HFFc6 (cell line): ENCODE data around the gene CD164L2. TPM values are rescaled to one million over a fixed set of nuclear protein-coding genes. Genes with fewer than 3 reads are reported as not detected.

Experiments used
- DNase-seq: peaks from one replicate; pipeline ENCODE4 v3.0.0-alpha.2; 2018
- H3K27ac Mint-ChIP-seq: 2 replicates; pipeline ENCODE4 v1.8.0; 2020; ENCODE audit warnings: mild to moderate bottlenecking, mixed read lengths
- H3K27me3 Mint-ChIP-seq: 2 replicates; pipeline ENCODE4 v1.8.0; 2021; ENCODE audit warnings: mild to moderate bottlenecking, moderate library complexity, mixed read lengths; ENCODE audit not compliant: insufficient read depth
- H3K36me3 Mint-ChIP-seq: 2 replicates; pipeline ENCODE4 v1.8.0; 2021; ENCODE audit warnings: low read depth, mixed read lengths
- H3K4me1 Mint-ChIP-seq: 2 replicates; pipeline ENCODE4 v1.8.0; 2020; ENCODE audit warnings: low read depth, mixed read lengths
- H3K4me3 Mint-ChIP-seq: 2 replicates; pipeline ENCODE4 v1.8.0; 2020; ENCODE audit warnings: mild to moderate bottlenecking, moderate library complexity, mixed read lengths
- H3K9me3 Mint-ChIP-seq: 2 replicates; pipeline ENCODE4 v1.8.0; 2020; ENCODE audit warnings: mild to moderate bottlenecking, mixed read lengths
- total RNA-seq, 6 experiments: library from RNA; stranded (reverse); fragmentation: NEBNext Ultra II Directional; extraction: Animal tissue kit (Norgen Biotek cat#: 25700); gene quantifications; 2 replicates in 1 of 6; 3 replicates in 5 of 6; pipeline ENCODE4 v1.2.3, GENCODE V29; 2021
- TF ChIP-seq, protein P1 (sequence below): fragments of 200-600 bp; sonication (generic); IDR thresholded peaks from 2 replicates; pipeline ENCODE4 v1.5.0; 2021; ENCODE audit warnings: antibody characterized with exemption, mild to moderate bottlenecking

The CD164L2 gene
- total RNA-seq, 6 experiments from 2014 or later: not detected

DNA sequence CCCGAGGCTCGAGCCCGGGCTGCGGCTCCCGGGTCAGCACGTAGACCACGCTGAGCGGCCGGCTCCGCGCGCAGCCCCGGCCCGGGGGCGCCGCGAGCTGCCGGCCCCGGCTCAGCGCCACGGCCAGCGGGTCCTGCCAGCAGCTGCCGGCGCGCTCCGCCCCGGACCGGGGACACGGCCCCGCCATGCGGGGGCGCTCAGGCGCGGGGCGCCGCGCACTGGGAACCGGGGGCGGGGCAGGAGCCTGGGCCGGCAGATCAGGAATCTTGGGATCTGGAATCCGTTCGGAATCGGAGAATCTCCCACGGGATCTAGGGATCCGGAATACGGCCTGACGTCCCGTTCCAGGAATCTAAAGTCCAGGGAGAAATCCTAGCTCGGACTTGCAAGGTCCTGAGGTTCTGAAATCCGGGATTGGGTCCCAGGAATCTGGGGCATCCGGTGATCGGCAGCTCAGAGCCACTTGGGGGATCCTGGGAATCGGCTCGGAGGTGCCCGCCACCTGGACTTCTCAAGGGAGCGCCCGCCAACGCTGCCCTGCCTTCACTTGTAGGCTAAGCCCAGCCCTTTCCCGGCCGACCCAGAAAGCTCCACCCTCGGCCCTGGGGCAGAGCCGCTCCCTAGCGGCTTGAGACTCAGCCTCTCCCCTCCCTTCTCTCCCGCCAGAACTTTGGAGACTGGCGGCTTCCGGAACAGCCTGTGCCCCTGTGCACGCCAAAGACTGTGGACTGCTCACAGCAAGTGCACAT lies 16.5 kb downstream of the CD164L2 start, which contains the start of gene MAP3K6:
TSS of gene MAP3K6 (minus strand) at position 551 of the 749 bp plus-strand sequence. CDS start at position 187, 364 bp downstream.
- peaks cover 2% of the 10 kb centered on the region for H3K27me3 Mint-ChIP-seq

DNA sequence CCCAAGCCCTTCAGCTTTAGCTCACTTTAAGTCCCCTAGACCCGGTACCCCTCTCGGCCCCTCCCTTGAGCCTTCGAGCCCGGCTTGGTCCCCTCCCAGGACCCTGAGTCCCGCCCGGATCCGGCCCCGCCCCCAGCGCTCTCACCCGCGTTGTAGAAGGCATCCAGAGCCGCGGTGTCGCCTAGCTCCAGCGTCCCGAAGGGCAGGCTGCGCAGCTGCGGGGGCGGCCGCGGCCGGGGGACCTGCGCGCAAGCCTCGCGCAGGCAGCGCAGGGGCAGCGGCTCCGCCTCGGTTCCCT lies 17.1 kb downstream of the CD164L2 start:
- Mint-ChIP-seq H3K36me3 (peaks cover 9% of the 10 kb centered on the region; the same call in 1 of the 2 replicates), H3K4me1 (peaks cover 19% of the 10 kb centered on the region), H3K27ac (peak overlapping the region; percentile 98), H3K4me3 (peak overlapping the region; percentile 92), H3K9me3 (no peaks in the 10 kb centered on the region), H3K27me3 (peaks cover 2% of the 10 kb centered on the region)
- DNase-seq: peak; percentile 53
- TF ChIP-seq, protein P1, sequence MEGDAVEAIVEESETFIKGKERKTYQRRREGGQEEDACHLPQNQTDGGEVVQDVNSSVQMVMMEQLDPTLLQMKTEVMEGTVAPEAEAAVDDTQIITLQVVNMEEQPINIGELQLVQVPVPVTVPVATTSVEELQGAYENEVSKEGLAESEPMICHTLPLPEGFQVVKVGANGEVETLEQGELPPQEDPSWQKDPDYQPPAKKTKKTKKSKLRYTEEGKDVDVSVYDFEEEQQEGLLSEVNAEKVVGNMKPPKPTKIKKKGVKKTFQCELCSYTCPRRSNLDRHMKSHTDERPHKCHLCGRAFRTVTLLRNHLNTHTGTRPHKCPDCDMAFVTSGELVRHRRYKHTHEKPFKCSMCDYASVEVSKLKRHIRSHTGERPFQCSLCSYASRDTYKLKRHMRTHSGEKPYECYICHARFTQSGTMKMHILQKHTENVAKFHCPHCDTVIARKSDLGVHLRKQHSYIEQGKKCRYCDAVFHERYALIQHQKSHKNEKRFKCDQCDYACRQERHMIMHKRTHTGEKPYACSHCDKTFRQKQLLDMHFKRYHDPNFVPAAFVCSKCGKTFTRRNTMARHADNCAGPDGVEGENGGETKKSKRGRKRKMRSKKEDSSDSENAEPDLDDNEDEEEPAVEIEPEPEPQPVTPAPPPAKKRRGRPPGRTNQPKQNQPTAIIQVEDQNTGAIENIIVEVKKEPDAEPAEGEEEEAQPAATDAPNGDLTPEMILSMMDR: no peak

More for the DNA sequence above, 16.5 kb downstream of the CD164L2 start, which contains the start of gene MAP3K6:
- no peaks in the 10 kb centered on the region for H3K9me3 Mint-ChIP-seq
- peak; percentile 70 for DNase-seq
- H3K27ac Mint-ChIP-seq: peak within 1 kb of the TSS; percentile 98
- TF ChIP-seq, protein P1: peak; percentile 60
- peaks cover 19% of the 10 kb centered on the region for H3K4me1 Mint-ChIP-seq
- peaks cover 9% of the 10 kb centered on the region; the same call in 1 of the 2 replicates for H3K36me3 Mint-ChIP-seq
- H3K4me3 Mint-ChIP-seq: peak within 1 kb of the TSS; percentile 92

DNA sequence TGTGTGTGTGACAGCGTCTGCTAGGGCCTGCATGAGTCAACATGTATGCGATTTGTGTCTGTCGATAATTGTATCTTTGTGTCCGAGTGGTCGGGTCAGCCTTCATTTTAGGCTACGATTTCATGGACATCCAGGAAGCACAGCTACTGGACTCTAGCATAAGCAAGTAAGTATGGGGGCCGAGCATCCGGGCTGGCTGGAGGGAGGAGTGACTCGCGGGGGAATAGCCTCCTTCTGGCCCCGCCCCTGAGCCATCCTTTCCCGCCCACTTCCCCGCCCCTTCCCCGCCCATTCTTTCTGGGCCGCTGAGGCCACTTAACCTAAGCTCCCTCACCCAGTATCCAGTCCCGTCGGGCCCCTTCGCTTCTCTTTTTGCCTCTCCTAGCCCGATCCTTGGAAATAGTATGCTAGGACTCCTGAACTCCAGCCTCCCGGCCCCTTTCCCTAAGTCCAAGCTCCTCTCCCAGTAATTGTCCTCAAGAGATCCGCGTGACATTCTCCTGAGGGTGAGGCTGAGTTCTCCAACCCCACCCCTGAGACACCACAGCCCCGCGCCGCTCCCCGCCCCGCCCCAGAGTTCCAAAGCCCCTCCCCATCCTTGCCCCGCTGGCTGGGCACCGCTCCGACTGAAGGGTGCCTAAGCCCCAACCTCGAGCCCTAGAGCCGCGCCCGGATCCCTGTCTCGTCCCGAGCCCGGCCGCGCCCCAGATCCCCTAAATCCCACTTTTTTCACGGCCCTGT lies 17.6 kb downstream of the CD164L2 start:
- Mint-ChIP-seq H3K36me3 (peaks cover 9% of the 10 kb centered on the region; the same call in 1 of the 2 replicates), H3K4me1 (peaks cover 19% of the 10 kb centered on the region), H3K9me3 (no peaks in the 10 kb centered on the region), H3K4me3 (peak overlapping the region; percentile 92), H3K27me3 (peaks cover 2% of the 10 kb centered on the region), H3K27ac (peak overlapping the region; percentile 98)
- TF ChIP-seq, protein P1: no peak
- DNase-seq: peak; percentile 83

DNA sequence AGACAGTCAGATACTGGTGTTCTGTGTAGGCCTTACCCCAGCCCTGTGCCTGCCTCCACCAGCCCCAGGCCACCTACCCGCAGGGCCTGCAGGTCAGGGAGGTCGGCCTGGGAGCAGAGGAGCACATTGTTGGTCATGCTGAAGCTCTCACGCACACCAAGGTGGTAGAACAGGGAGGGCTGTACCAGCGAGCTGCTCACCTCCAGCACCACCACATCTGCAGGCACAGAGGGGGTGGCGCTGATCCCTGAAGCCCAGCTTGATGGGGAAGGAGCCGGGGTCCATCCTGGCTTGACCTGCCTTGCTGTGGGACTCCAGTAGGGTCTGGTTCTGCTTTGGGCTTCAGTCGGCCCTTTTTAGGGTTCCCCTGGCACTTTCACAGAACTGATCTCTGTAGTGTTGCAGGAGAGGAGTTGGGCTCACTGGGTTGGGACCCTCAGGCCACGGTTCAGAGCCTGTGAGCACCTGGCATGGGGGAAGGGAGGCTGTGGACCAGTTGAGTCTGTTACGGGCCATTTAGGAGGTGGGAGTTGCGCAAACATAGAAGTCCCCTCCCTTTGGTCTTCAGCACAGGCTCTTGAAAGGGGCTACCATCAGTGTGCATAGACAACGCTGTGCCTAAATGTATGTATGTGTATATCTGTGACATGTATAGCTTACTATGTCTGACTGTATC lies 18.3 kb downstream of the CD164L2 start:
- Mint-ChIP-seq H3K27ac (peak overlapping the region; percentile 98), H3K4me1 (peaks cover 19% of the 10 kb centered on the region), H3K9me3 (no peaks in the 10 kb centered on the region), H3K36me3 (peaks cover 13% of the 10 kb centered on the region), H3K4me3 (peak overlapping the region; percentile 92), H3K27me3 (peaks cover 2% of the 10 kb centered on the region)
- no peak for DNase-seq
- TF ChIP-seq, protein P1: no peak
